Peyer's patch (tissue), 4 donors: ENCODE results near the gene HTR2C.

Experiments used
- CTCF ChIP-seq, 6 experiments: fragments of 450-650 bp in 4 of 6; fragments of 200-600 bp in 2 of 6; sonication (generic) in 1 of 6; IDR thresholded peaks; one replicate each; pipeline ENCODE4 v1.5.1; 2017 to 2019; ENCODE audit warnings: antibody characterized with exemption in 6 of 6, mild to moderate bottlenecking in 3 of 6, moderate library complexity in 1 of 6
- POLR2A ChIP-seq, 2 donors: fragments of 450-650 bp; IDR thresholded peaks; one replicate each; pipeline ENCODE4 v1.5.1; 2017; ENCODE audit warnings: antibody characterized with exemption in 2 of 2, mild to moderate bottlenecking in 2 of 2, moderate library complexity in 2 of 2

DNA sequence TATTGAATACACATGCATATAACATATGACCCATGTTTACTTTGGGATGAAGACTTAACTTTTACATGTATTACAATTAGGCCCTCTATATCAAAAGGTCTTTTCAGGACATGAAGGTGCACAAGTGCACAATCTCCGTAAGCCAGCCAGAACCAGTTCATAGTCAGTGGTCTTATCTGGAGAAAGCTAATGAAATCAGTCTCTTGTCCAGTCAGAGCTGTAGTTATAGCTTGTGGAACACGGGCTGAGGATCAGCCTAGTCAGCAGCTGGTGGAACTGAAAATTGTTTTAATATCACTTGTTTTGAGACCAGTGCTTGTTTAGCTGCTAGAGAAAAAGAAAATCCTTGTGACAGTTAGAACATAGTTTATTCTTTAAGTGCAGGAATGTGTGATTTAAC, 235.6 kb downstream of the HTR2C start:
- TF ChIP-seq CTCF (IDR thresholded peaks at IDR 0.05) = no peak
- no peak for TF ChIP-seq POLR2A (IDR thresholded peaks at IDR 0.05)
